Neural crest cell (in vitro differentiated cells): ENCODE data around the gene SETD2. TPM values are rescaled to one million over a fixed set of nuclear protein-coding genes. Genes with fewer than 3 reads are reported as not detected.

ENCODE experiments used
- DNase-seq: peaks from one replicate; pipeline ENCODE4 v3.0.0; 2021; ENCODE audit warnings: low read depth, mixed read lengths, low spot score
- H3K27ac Mint-ChIP-seq: one replicate; pipeline ENCODE4 v1.8.0; 2021; ENCODE audit warnings: mild to moderate bottlenecking, mixed read lengths; ENCODE audit not compliant: unreplicated experiment
- H3K27me3 Mint-ChIP-seq: 2 replicates; pipeline ENCODE4 v1.8.0; 2021; ENCODE audit warnings: low read depth, mild to moderate bottlenecking, mixed read lengths
- H3K36me3 Mint-ChIP-seq: 2 replicates; pipeline ENCODE4 v1.8.0; 2021; ENCODE audit warnings: low read depth, mild to moderate bottlenecking, mixed read lengths
- H3K4me1 Mint-ChIP-seq: 2 replicates; pipeline ENCODE4 v1.8.0; 2021; ENCODE audit warnings: mixed read lengths
- H3K4me3 Mint-ChIP-seq: one replicate; pipeline ENCODE4 v1.8.0; 2021; ENCODE audit warnings: mild to moderate bottlenecking, mixed read lengths
- H3K9me3 Mint-ChIP-seq: 2 replicates; pipeline ENCODE4 v1.8.0; 2021; ENCODE audit warnings: mixed read lengths
- CTCF ChIP-seq: fragments of 200-600 bp; sonication (generic); conservative IDR thresholded peaks from 2 replicates; pipeline ENCODE4 v1.5.0; 2021; ENCODE audit warnings: antibody characterized with exemption, mild to moderate bottlenecking
- total RNA-seq: library from RNA; stranded (reverse); gene quantifications from 2 replicates; pipeline ENCODE4 v1.2.1, GENCODE V29; 2021

SETD2 gene
- total RNA-seq, 1 donor from 2014 or later: 52.7 TPM

- no peaks in the 10 kb centered on the region for H3K27me3 Mint-ChIP-seq
- H3K4me3 Mint-ChIP-seq: no peak overlapping the region
- H3K4me1 Mint-ChIP-seq: no peaks in the 10 kb centered on the region
- no peak for DNase-seq
- peaks cover 14% of the 10 kb centered on the region for H3K36me3 Mint-ChIP-seq
- TF ChIP-seq CTCF: no peak
- no peaks in the 10 kb centered on the region for H3K9me3 Mint-ChIP-seq
- H3K27ac Mint-ChIP-seq: no peak overlapping the region
Measured at GRCh38 chr3:47113669-47114365, 50.1 kb downstream of the SETD2 start.

GRCh38 chr3:47112997-47113396 lies 50.9 kb downstream of the SETD2 start:
- no peak for TF ChIP-seq CTCF
- Mint-ChIP-seq H3K4me3 (no peak overlapping the region), H3K4me1 (peaks cover 4% of the 10 kb centered on the region), H3K36me3 (peaks cover 14% of the 10 kb centered on the region), H3K27me3 (no peaks in the 10 kb centered on the region), H3K9me3 (no peaks in the 10 kb centered on the region), H3K27ac (no peak overlapping the region)
- DNase-seq: no peak

GRCh38 chr3:47109393-47109792 lies 54.5 kb downstream of the SETD2 start:
- H3K9me3 Mint-ChIP-seq: no peaks in the 10 kb centered on the region
- H3K27me3 Mint-ChIP-seq: no peaks in the 10 kb centered on the region
- peaks cover 4% of the 10 kb centered on the region for H3K4me1 Mint-ChIP-seq
- H3K4me3 Mint-ChIP-seq: no peak overlapping the region
- TF ChIP-seq CTCF: no peak
- H3K27ac Mint-ChIP-seq: no peak overlapping the region
- no peak for DNase-seq
- peaks cover 15% of the 10 kb centered on the region for H3K36me3 Mint-ChIP-seq

- Mint-ChIP-seq H3K4me1 (peaks cover 4% of the 10 kb centered on the region), H3K36me3 (peaks cover 8% of the 10 kb centered on the region), H3K27me3 (no peaks in the 10 kb centered on the region), H3K9me3 (no peaks in the 10 kb centered on the region), H3K27ac (no peak overlapping the region), H3K4me3 (no peak overlapping the region)
- TF ChIP-seq CTCF: no peak
- DNase-seq: no peak
Measured at GRCh38 chr3:47108546-47108945, 55.4 kb downstream of the SETD2 start.

GRCh38 chr3:47104259-47104658 lies 59.7 kb downstream of the SETD2 start:
- no peak overlapping the region for H3K27ac Mint-ChIP-seq
- peaks cover 5% of the 10 kb centered on the region for H3K36me3 Mint-ChIP-seq
- H3K4me1 Mint-ChIP-seq: peaks cover 4% of the 10 kb centered on the region
- DNase-seq: no peak
- TF ChIP-seq CTCF: no peak
- no peaks in the 10 kb centered on the region for H3K9me3 Mint-ChIP-seq
- no peaks in the 10 kb centered on the region for H3K27me3 Mint-ChIP-seq
- H3K4me3 Mint-ChIP-seq: no peak overlapping the region
